Lung (tissue), 12 donors: ENCODE measurements around the gene CDH13. TPM values are rescaled to one million over a fixed set of nuclear protein-coding genes. Genes with fewer than 3 reads are reported as not detected.

Experiments
- ATAC-seq: fragments of 200-7000 bp; cut with Tn5 transposase; one replicate; pipeline ENCODE4 v1.9.1; 2020; ENCODE audit warnings: moderate number of reproducible peaks; ENCODE audit not compliant: insufficient read depth, low FRiP score
- DNase-seq, 3 donors: peaks; one replicate each; pipeline ENCODE4 v3.0.0-alpha.2; 2013 to 2017
- H3K27ac ChIP-seq, 2 donors: one replicate each; pipeline ENCODE4 v1.5.1; 2013; ENCODE audit warnings: mild to moderate bottlenecking in 2 of 2, moderate library complexity in 2 of 2, control low read depth in 1 of 2, inconsistent platforms in 1 of 2, low read depth in 1 of 2, low read length in 1 of 2
- H3K27me3 ChIP-seq, 3 donors: one replicate each; pipeline ENCODE4 v1.5.1; 2013; ENCODE audit warnings: low read length in 2 of 3; ENCODE audit not compliant: control insufficient read depth in 3 of 3, insufficient read depth in 3 of 3
- H3K36me3 ChIP-seq, 4 donors: one replicate each; pipeline ENCODE4 v1.5.1; 2013; ENCODE audit warnings: low read length in 4 of 4, mild to moderate bottlenecking in 1 of 4, moderate library complexity in 1 of 4; ENCODE audit not compliant: control insufficient read depth in 4 of 4, insufficient read depth in 4 of 4
- H3K4me1 ChIP-seq, 5 donors: one replicate each; pipeline ENCODE4 v1.5.1; 2013; ENCODE audit warnings: low read length in 5 of 5, mild to moderate bottlenecking in 2 of 5, moderate library complexity in 1 of 5; ENCODE audit not compliant: control insufficient read depth in 5 of 5, insufficient read depth in 5 of 5
- H3K4me3 ChIP-seq: one replicate; pipeline ENCODE4 v1.5.1; 2013; ENCODE audit warnings: mild to moderate bottlenecking, control low read depth, moderate library complexity
- H3K9ac ChIP-seq, 2 donors: one replicate each; pipeline ENCODE4 v1.5.1; 2013; ENCODE audit warnings: low read length in 2 of 2, control low read depth in 1 of 2; ENCODE audit not compliant: insufficient read depth in 1 of 2
- H3K9me3 ChIP-seq, 4 donors: one replicate each; pipeline ENCODE4 v1.5.1; 2013; ENCODE audit warnings: low read length in 3 of 4, mild to moderate bottlenecking in 1 of 4, moderate library complexity in 1 of 4; ENCODE audit not compliant: control insufficient read depth in 4 of 4, insufficient read depth in 3 of 4
- WGBS, 2 donors: extraction: QIAGEN DNeasy Blood & Tissue Kit; methylation state at CpG; one replicate each; pipeline ENCODE4 v1.1.7; 2013; 5-methylcytosine and 5-hydroxymethylcytosine counted together
- polyA plus RNA-seq, 2 donors: library from polyadenylated mRNA; stranded (reverse); fragments of 200-250 nt; gene quantifications; one replicate each; pipeline ENCODE4 v1.2.1, GENCODE V29; 2013
- total RNA-seq, 2 donors: library from RNA; depleted of rRNA in 1 of 2; stranded (reverse); fragments of >200 nt in 1 of 2; gene quantifications; one replicate each; pipeline ENCODE4 v1.2.1, GENCODE V29; 2014 to 2021
- TF ChIP-seq, protein P1 (sequence below): IDR thresholded peaks from 2 replicates; pipeline ENCODE4 v1.5.1; 2012; ENCODE audit warnings: mild to moderate bottlenecking; ENCODE audit errors: control extremely low read depth, extremely low read depth
- donor health status: control.
- donor health status: control.
- donor health status: Bipolar disorder and iron deficiency.
- donor health status: healthy.
- donor health status: DM: yes; HTN: yes; CAD: no.

Gene CDH13
- total and polyA plus RNA-seq, 4 donors: 2.1 to 12.3 (median 7.3) TPM

DNA sequence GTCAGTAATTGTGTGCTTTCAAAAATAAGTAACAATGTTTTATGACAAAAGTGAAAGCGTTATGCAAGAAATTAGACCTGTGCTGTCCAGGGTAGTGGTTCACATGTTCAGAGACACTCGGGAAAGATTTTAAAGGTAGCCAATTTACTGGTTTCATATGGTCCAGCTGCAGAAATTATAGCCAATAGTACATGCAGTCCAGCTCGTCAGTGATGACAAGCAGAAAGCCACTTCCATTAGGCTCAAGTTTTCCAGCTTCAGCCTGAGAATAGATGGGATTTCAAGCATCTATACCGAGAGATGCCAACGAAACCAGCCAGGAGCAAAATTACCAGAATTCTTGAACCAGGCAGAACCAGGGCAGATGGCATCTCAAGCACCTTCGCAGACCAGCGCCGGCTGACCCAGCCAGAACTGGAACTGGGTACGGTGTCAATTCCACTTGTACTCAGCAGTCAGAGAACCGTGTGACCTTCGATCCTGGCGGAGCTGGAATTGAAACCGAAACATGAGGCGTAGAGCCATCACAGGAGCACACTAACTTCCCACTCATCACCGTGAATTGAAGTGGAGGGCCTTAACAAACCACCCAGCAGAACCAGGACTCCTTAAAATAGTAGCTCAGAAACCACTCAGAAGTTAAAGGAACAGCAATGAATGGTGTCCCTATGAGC, 973.2 kb downstream of the CDH13 start:
- WGBS, 2 donors: 73 to 85% methylated on average over 15 of the region's 15 CpGs
- Histone ChIP-seq H3K4me3 (no peak overlapping the region), H3K4me1 (peaks cover 0 to 5% (median 0%) of the 10 kb centered on the region in 5 donors), H3K27me3 (no peaks in the 10 kb centered on the region), H3K9ac (no peak overlapping the region), H3K9me3 (no peaks in the 10 kb centered on the region), H3K27ac (no peak overlapping the region), H3K36me3 (peaks cover 0 to 6% (median 0%) of the 10 kb centered on the region in 4 donors)
- DNase-seq (no peak), ATAC-seq (no peak)
- TF ChIP-seq, protein P1, sequence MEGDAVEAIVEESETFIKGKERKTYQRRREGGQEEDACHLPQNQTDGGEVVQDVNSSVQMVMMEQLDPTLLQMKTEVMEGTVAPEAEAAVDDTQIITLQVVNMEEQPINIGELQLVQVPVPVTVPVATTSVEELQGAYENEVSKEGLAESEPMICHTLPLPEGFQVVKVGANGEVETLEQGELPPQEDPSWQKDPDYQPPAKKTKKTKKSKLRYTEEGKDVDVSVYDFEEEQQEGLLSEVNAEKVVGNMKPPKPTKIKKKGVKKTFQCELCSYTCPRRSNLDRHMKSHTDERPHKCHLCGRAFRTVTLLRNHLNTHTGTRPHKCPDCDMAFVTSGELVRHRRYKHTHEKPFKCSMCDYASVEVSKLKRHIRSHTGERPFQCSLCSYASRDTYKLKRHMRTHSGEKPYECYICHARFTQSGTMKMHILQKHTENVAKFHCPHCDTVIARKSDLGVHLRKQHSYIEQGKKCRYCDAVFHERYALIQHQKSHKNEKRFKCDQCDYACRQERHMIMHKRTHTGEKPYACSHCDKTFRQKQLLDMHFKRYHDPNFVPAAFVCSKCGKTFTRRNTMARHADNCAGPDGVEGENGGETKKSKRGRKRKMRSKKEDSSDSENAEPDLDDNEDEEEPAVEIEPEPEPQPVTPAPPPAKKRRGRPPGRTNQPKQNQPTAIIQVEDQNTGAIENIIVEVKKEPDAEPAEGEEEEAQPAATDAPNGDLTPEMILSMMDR: no peak

DNA sequence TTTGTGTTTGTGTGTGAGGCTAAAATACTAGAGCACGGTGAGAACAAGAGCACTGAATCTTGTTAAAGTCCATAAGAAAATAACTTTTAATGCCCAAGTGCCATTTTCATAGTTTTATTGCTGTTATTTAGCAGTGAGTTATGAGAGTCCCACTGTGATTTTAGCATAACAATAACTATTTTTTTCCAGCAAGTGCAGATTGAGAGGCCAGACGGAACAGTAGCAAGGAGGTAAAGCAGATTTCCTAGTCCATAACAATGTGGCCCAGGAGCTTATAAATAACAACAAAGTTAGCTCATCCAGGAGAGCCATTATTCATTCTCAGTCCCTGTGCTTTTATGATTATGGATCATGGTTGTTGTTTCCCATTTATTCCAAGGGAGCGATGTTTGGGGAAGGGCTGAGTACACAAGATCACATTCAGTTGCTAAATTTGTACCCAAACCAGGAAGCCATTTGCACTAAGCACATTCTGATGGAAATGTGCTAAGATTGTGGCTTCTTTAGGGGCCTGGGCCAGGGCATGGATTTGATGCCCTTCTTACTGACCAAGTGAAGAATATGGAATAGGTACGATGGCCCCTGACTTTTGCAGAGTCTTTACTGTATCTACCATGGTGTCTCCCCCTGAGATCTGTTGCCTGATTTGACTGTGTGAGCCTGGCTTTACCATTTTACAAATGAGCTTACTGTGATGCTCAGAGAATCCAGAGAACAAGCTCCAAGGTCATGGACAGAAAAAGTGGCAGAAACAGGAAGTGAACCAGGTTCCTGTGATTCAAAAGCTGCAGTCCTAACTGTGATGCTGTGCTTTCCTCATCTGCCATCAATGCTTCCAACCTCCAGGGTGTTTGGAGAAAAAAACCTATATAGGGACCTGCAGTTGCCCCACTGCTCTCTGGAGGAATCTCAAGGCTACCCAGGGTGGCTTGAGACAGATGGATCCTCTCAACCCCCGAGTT, 976.3 kb downstream of the CDH13 start:
- whole genome bisulfite sequencing, 2 donors: 63 to 67% methylated on average over 5 of the region's 5 CpGs
- ATAC-seq (no peak), DNase-seq (no peak)
- H3K9ac ChIP-seq: no peak overlapping the region
- TF ChIP-seq, protein P1: no peak
- H3K4me1 ChIP-seq: peaks cover 0 to 3% (median 0%) of the 10 kb centered on the region in 5 donors
- no peaks in the 10 kb centered on the region for H3K27me3 ChIP-seq
- peaks cover 0 to 6% (median 0%) of the 10 kb centered on the region in 4 donors for H3K36me3 ChIP-seq
- no peaks in the 10 kb centered on the region for H3K9me3 ChIP-seq
- no peak overlapping the region for H3K4me3 ChIP-seq
- no peak overlapping the region for H3K27ac ChIP-seq

DNA sequence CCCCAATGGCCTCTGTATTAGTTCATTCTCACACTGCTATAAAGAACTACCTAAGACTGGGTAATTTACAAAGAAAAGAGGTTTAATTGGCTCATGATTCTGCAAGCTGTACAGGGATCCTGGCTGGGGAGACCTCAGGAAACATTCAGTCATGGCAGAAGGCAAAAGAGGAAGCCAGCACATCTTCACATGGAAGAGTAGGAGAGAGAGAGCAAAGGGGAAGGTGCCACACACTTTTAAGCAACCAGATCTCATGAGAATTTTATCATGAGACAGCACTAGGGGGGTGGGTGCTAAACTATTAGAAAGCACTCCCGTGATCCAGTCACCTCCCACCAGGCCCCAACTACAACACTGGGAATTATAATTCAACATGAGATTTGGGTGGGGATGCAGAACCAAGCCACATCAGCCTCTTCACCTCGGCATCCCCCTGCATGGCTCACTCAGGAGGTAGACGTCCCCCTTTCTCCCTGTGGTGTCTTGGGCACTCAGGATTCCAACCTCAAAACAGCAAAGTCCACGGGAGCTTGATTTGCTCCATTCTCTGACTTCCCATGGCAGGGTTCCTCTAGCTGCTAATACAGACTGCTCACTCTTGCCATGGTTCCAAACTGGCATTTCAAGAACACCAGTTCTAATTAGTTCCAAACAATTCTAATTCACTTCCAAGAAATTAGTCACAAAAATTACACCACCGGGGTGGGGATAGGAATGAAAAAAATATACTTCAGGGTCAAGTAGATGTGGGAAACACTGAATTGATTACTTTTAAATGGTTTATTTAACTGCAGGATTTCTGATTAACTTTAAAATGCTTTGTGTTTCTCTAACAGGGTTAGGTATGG, 977.2 kb downstream of the CDH13 start:
- DNase-seq (no peak), ATAC-seq (no peak)
- Histone ChIP-seq H3K27ac (no peak overlapping the region), H3K4me3 (no peak overlapping the region), H3K9ac (no peak overlapping the region), H3K4me1 (peaks cover 0 to 3% (median 0%) of the 10 kb centered on the region in 5 donors), H3K36me3 (peaks cover 0 to 6% (median 0%) of the 10 kb centered on the region in 4 donors), H3K9me3 (no peaks in the 10 kb centered on the region), H3K27me3 (no peaks in the 10 kb centered on the region)
- TF ChIP-seq, protein P1: no peak
- WGBS, 2 donors: 75 to 85% methylated on average over 5 of the region's 5 CpGs
